ENCODE data around the gene GALNT17. TPM values are rescaled to one million over a fixed set of nuclear protein-coding genes. Genes with fewer than 3 reads are reported as not detected.

GALNT17 gene
- total and polyA plus RNA-seq, 11 donors, result 16.9 to 116 (median 73.1) TPM

DNA sequence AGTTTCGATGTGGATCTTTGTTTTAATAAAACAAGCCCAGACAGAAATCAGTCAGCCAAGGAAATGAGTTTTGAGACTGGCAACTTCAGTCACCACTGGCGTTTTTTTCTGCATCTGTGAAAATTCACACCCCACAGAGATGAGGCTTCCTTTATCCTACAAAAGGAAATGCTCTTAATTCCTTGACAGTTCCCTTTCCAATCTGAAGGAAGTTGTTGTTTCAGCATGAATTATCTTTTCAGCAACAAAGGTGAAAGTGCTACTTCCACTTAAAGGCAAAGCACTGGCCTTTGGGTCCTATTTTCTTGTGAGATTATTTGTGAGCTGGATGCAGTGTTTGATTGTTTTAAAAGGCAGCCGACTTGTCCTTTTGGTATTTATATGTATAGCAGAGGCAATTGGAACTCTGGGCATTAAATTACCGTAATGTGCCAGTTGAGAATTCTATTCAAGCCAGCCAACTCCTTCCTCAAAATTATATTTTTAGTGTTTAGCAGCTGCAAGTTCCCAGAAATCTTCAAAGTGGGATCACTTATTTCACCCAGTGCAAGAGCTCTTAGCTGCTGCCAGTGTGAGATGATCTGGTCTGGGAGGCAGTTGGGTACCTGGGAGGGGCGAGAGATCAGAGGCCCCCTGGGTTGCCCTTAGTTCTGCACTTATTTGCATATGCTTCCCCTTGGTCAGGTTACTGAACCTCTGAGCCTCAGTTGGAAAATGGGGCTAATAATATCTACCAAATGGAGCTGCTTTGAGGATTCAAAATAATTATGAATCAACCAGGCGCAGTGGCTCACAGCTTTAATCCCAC lies 427.1 kb downstream of the GALNT17 start:
- TF ChIP-seq, protein P1, sequence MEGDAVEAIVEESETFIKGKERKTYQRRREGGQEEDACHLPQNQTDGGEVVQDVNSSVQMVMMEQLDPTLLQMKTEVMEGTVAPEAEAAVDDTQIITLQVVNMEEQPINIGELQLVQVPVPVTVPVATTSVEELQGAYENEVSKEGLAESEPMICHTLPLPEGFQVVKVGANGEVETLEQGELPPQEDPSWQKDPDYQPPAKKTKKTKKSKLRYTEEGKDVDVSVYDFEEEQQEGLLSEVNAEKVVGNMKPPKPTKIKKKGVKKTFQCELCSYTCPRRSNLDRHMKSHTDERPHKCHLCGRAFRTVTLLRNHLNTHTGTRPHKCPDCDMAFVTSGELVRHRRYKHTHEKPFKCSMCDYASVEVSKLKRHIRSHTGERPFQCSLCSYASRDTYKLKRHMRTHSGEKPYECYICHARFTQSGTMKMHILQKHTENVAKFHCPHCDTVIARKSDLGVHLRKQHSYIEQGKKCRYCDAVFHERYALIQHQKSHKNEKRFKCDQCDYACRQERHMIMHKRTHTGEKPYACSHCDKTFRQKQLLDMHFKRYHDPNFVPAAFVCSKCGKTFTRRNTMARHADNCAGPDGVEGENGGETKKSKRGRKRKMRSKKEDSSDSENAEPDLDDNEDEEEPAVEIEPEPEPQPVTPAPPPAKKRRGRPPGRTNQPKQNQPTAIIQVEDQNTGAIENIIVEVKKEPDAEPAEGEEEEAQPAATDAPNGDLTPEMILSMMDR (IDR thresholded peaks at IDR 0.05), result no peak
- TF ChIP-seq POLR2A (IDR thresholded peaks at IDR 0.05), result no peak
- Histone ChIP-seq H3K9me3 (no peaks in the 10 kb centered on the region), H3K4me1 (no peaks in the 10 kb centered on the region), H3K27ac (no peak overlapping the region), H3K27me3 (no peaks in the 10 kb centered on the region), H3K4me3 (no peak overlapping the region), H3K36me3 (no peaks in the 10 kb centered on the region)
- intact Hi-C loops (cut with DNase I), result loop anchor here in 1 of 10 donors (10.0 kb wide), 3 partner anchors 56 to 694 kb away; no protein-coding TSS in a partner anchor
- WGBS, 4 donors, result 58 to 65% (median 61%) methylated on average over 6 of the region's 6 CpGs
- ATAC-seq, result no peak
- DNase-seq, result no peak

DNA sequence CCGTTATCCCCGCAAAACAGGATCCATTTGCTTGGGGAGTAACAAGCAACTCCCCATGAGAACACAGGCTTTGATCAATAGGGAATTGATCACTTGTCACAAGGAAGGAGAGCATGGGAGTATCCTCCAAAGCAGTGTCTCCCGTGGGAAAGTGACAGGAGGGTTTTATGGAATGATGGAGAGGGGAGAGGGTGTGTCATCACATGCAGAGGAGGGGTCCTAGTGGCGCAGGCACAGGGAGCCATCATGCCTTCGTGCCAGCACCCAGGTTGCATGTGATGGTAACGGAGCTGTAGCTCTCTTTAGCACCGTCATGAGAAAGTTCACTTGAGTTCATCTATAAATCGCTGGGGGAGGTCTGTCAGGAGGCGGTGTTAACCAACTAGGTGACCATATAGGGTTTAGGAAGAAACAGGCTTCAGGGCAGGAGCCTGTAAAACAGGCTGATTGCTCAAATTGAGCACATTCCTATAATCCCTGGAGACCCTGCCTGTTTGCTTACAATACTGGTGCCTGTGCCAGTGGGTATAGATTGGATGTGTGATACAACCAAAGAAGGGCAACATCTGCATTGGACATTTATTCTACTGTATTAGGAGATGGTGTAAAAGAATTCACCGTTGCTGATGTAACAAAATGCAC lies 428.5 kb downstream of the GALNT17 start:
- DNase-seq (no peak), ATAC-seq (no peak)
- intact Hi-C loops (cut with DNase I), result no loop called here
- Histone ChIP-seq H3K36me3 (no peaks in the 10 kb centered on the region), H3K4me1 (no peaks in the 10 kb centered on the region), H3K27me3 (no peaks in the 10 kb centered on the region), H3K27ac (no peak overlapping the region), H3K4me3 (no peak overlapping the region), H3K9me3 (no peaks in the 10 kb centered on the region)
- TF ChIP-seq, protein P1 (IDR thresholded peaks at IDR 0.05), result no peak
- no peak for TF ChIP-seq POLR2A (IDR thresholded peaks at IDR 0.05)
- 70 to 81% (median 77%) methylated on average over 10 of the region's 10 CpGs for WGBS, 4 donors

- TF ChIP-seq, protein P1 (IDR thresholded peaks at IDR 0.05), result no peak
- TF ChIP-seq POLR2A (IDR thresholded peaks at IDR 0.05), result no peak
- Histone ChIP-seq H3K27ac (no peak overlapping the region), H3K9me3 (no peaks in the 10 kb centered on the region), H3K4me1 (no peaks in the 10 kb centered on the region), H3K27me3 (no peaks in the 10 kb centered on the region), H3K36me3 (no peaks in the 10 kb centered on the region), H3K4me3 (no peak overlapping the region)
- no peak for DNase-seq
- no peak for ATAC-seq
- intact Hi-C loops (cut with DNase I), result no loop called here
- 63 to 75% (median 68%) methylated on average over 6 of the region's 6 CpGs for WGBS, 4 donors
These were observed 431.3 kb downstream of the GALNT17 start for GRCh38 chr7:71563276-71563675.

GRCh38 chr7:71566376-71566775 lies 434.4 kb downstream of the GALNT17 start:
- DNase-seq, result no peak
- H3K27ac ChIP-seq, result no peak overlapping the region
- no peak for ATAC-seq
- WGBS, 4 donors, result 60 to 72% (median 68%) methylated on average over 8 of the region's 8 CpGs
- no peaks in the 10 kb centered on the region for H3K27me3 ChIP-seq
- H3K4me3 ChIP-seq, result no peak overlapping the region
- H3K36me3 ChIP-seq, result no peaks in the 10 kb centered on the region
- no peaks in the 10 kb centered on the region for H3K4me1 ChIP-seq
- H3K9me3 ChIP-seq, result peaks cover 0 to 9% (median 0%) of the 10 kb centered on the region in 12 donors
- intact Hi-C loops (cut with DNase I), result no loop called here
- TF ChIP-seq, protein P1 (IDR thresholded peaks at IDR 0.05), result no peak

All from heart left ventricle (tissue), 16 donors.